Measurements from ENCODE around the gene VMAC. TPM values are rescaled to one million over a fixed set of nuclear protein-coding genes. Genes with fewer than 3 reads are reported as not detected.

Gene VMAC
- polyA plus RNA-seq, 1 donor (not counting 4 experiments of a cell fraction or from before 2014, with no cell fraction given), result 2.2 TPM

DNA sequence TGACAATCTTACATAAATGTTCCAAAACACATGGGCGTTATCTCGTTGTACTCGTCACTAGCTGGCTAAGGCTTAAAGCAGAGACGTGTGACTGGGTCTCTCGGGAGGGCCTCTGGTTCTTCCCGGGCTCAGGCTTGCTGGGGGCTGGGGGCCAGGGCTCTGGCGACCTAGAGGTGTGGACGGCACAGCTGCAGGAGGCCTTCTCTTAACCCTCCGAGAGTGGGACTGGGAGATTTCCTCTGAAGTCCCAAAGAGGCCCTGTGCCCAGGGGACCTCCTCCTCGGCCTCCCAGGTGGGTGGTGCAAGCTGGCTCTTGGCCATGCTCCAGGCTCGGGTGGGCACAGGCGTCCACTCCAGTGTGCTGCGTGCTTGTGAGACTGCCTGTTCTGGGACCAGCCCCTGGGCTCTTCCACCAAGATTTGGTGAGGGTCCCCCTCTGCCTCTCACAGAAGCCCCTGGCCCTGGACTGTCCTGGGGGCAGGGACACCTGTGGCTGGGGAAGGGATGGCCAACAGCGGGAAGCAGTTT lies 11.6 kb downstream of the VMAC start:
- Histone ChIP-seq H3K9ac (ENCODE audit: control insufficient read depth, extremely low read depth, insufficient read depth, low read length) (no peak overlapping the region), H3K9me3 (ENCODE audit: control insufficient read depth, low read depth, low read length) (no peaks in the 10 kb centered on the region), H3K4me3 (ENCODE audit: control insufficient read depth in 2 of 3, extremely low read depth in 1 of 3, insufficient read depth in 2 of 3, low read depth in 1 of 3, low read length in 3 of 3) (no peak overlapping the region), H3K27me3 (ENCODE audit: control insufficient read depth, extremely low read depth, insufficient read depth, low read length) (no peaks in the 10 kb centered on the region), H3K4me1 (ENCODE audit: control insufficient read depth, extremely low read depth, insufficient read depth, low read length) (peaks cover 11% of the 10 kb centered on the region), H3K27ac (ENCODE audit: control insufficient read depth, insufficient read depth, low read length) (no peak overlapping the region), H2AFZ (ENCODE audit: control insufficient read depth, low read length) (no peak overlapping the region), H3K4me2 (ENCODE audit: control insufficient read depth, extremely low read depth, insufficient read depth, low read depth, low read length) (no peak overlapping the region), H3K9me1 (ENCODE audit: control insufficient read depth, extremely low read depth, insufficient read depth, low read length) (no peaks in the 10 kb centered on the region), H3K79me2 (ENCODE audit: control insufficient read depth, insufficient read depth, low read length) (no peaks in the 10 kb centered on the region), H3K36me3 (ENCODE audit: control insufficient read depth in 2 of 2, extremely low read depth in 1 of 2, insufficient read depth in 2 of 2, low read length in 2 of 2) (peaks cover 15 to 21% of the 10 kb centered on the region in 2 experiments), H4K20me1 (ENCODE audit: control insufficient read depth, extremely low read depth, insufficient read depth, low read length) (no peaks in the 10 kb centered on the region)
- TF ChIP-seq, protein P1, sequence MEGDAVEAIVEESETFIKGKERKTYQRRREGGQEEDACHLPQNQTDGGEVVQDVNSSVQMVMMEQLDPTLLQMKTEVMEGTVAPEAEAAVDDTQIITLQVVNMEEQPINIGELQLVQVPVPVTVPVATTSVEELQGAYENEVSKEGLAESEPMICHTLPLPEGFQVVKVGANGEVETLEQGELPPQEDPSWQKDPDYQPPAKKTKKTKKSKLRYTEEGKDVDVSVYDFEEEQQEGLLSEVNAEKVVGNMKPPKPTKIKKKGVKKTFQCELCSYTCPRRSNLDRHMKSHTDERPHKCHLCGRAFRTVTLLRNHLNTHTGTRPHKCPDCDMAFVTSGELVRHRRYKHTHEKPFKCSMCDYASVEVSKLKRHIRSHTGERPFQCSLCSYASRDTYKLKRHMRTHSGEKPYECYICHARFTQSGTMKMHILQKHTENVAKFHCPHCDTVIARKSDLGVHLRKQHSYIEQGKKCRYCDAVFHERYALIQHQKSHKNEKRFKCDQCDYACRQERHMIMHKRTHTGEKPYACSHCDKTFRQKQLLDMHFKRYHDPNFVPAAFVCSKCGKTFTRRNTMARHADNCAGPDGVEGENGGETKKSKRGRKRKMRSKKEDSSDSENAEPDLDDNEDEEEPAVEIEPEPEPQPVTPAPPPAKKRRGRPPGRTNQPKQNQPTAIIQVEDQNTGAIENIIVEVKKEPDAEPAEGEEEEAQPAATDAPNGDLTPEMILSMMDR (optimal IDR thresholded peaks at IDR 0.05 in 1 of 3, IDR thresholded peaks at IDR 0.05 in 1 of 3, conservative IDR thresholded peaks at IDR 0.05 in 1 of 3; ENCODE audit: extremely low read depth in 1 of 3, insufficient read depth in 2 of 3, low read length in 3 of 3), result no peak
- no peak for TF ChIP-seq EZH2 (IDR thresholded peaks at IDR 0.05; ENCODE audit: low read length)
- dilution Hi-C loops (cut with MboI; ENCODE audit: extremely low pct_ligation_motif_present, low sequenced_read_pairs), result no loop called here
- no peak for FAIRE-seq
- no peak for DNase-seq (ENCODE audit: low read depth, low spot score)

DNA sequence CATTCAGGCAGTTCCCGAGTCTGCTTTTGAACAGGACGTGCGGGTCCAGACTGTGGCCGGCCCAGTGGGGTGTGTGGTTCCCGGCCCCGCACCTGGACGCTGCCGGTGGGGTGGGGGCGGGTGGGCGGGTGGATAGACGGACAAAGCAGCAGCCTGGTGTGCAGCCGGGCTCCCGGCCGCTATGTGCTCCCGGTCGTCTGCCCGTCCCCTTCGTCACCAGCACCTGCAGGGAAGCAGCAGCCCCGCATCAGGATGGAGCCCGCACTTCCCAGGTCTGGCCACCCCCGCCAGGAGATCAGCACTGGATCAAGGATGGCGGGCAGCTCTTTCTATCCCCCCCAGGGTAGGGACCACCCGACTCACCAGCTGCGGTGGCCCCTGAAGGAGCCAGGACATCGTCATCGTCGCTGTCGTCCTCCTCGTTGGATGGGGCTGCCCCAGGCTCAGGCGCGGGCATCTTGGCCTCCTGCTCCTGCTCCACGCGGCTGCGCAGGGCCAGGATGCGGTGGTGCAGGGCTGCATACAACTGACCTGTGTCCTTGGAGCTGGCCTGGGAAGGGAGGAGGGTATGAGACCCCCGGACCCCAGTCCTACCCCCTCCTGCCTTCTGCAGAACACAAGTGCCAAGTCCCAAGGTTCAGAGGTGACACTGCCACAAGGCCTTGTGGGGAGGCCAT lies 12.9 kb downstream of the VMAC start:
- dilution Hi-C loops (cut with MboI; ENCODE audit: extremely low pct_ligation_motif_present, low sequenced_read_pairs), result no loop called here

More for the DNA sequence above, 12.9 kb downstream of the VMAC start:
- no peak for FAIRE-seq
- H3K9ac ChIP-seq (ENCODE audit: control insufficient read depth, extremely low read depth, insufficient read depth, low read length), result no peak overlapping the region
- H3K9me3 ChIP-seq (ENCODE audit: control insufficient read depth, low read depth, low read length), result no peaks in the 10 kb centered on the region
- peaks cover 15 to 31% of the 10 kb centered on the region in 2 experiments for H3K36me3 ChIP-seq (ENCODE audit: control insufficient read depth in 2 of 2, extremely low read depth in 1 of 2, insufficient read depth in 2 of 2, low read length in 2 of 2)
- no peak overlapping the region for H3K4me3 ChIP-seq (ENCODE audit: control insufficient read depth in 2 of 3, extremely low read depth in 1 of 3, insufficient read depth in 2 of 3, low read depth in 1 of 3, low read length in 3 of 3)
- no peak for DNase-seq (ENCODE audit: low read depth, low spot score)
- H4K20me1 ChIP-seq (ENCODE audit: control insufficient read depth, extremely low read depth, insufficient read depth, low read length), result no peaks in the 10 kb centered on the region
- no peak overlapping the region for H2AFZ ChIP-seq (ENCODE audit: control insufficient read depth, low read length)
- no peak overlapping the region for H3K4me2 ChIP-seq (ENCODE audit: control insufficient read depth, extremely low read depth, insufficient read depth, low read depth, low read length)
- H3K79me2 ChIP-seq (ENCODE audit: control insufficient read depth, insufficient read depth, low read length), result no peaks in the 10 kb centered on the region
- no peak overlapping the region for H3K27ac ChIP-seq (ENCODE audit: control insufficient read depth, insufficient read depth, low read length)
- no peak for TF ChIP-seq EZH2 (IDR thresholded peaks at IDR 0.05; ENCODE audit: low read length)
- TF ChIP-seq, protein P1 (optimal IDR thresholded peaks at IDR 0.05 in 1 of 3, IDR thresholded peaks at IDR 0.05 in 1 of 3, conservative IDR thresholded peaks at IDR 0.05 in 1 of 3; ENCODE audit: extremely low read depth in 1 of 3, insufficient read depth in 2 of 3, low read length in 3 of 3), result no peak
- H3K4me1 ChIP-seq (ENCODE audit: control insufficient read depth, extremely low read depth, insufficient read depth, low read length), result peaks cover 11% of the 10 kb centered on the region
- no peaks in the 10 kb centered on the region for H3K27me3 ChIP-seq (ENCODE audit: control insufficient read depth, extremely low read depth, insufficient read depth, low read length)
- no peaks in the 10 kb centered on the region for H3K9me1 ChIP-seq (ENCODE audit: control insufficient read depth, extremely low read depth, insufficient read depth, low read length)
